D721Med (cell line): ENCODE measurements around the gene ZNF438.
A peak's percentile ranks its signal among the peaks of the same experiment; 100 is the strongest.

Source experiments
- DNase-seq: peaks from one replicate; pipeline ENCODE4 v3.0.0; 2011; ENCODE audit warnings: low spot score; ENCODE audit not compliant: insufficient read length
- FAIRE-seq: peaks from 2 replicates; lab custom pipeline; 2011; peaks lifted over from hg19 to GRCh38; lab: Jason Lieb, UNC
- TF ChIP-seq, protein P1 (sequence below): IDR thresholded peaks from 2 replicates; pipeline ENCODE4 v1.5.1; 2012; ENCODE audit warnings: mild to moderate bottlenecking, control low read depth; ENCODE audit not compliant: insufficient read depth; ENCODE audit errors: missing control alignments

Gene ZNF438

DNA sequence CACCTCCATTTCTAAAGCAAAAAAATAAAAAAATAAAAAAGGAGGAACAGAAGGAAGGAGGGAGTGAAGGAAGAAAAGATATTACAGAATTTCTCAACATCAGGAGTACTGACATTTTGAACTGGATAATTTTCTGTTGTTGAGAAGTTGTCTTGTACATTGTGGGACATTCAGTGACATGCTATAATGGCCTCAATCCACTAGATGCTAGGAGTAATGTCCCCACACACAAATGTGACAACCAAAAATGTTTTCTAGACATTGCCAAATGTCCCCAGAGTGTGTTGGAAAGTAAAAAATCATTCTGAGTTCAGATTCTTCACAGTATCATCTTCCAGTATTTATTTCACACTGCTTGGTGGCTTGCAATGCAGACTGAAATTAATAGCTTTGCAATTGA is 6.5 kb downstream of the ZNF438 start:
- DNase-seq (no peak), FAIRE-seq (peak; percentile 38)
- TF ChIP-seq, protein P1, sequence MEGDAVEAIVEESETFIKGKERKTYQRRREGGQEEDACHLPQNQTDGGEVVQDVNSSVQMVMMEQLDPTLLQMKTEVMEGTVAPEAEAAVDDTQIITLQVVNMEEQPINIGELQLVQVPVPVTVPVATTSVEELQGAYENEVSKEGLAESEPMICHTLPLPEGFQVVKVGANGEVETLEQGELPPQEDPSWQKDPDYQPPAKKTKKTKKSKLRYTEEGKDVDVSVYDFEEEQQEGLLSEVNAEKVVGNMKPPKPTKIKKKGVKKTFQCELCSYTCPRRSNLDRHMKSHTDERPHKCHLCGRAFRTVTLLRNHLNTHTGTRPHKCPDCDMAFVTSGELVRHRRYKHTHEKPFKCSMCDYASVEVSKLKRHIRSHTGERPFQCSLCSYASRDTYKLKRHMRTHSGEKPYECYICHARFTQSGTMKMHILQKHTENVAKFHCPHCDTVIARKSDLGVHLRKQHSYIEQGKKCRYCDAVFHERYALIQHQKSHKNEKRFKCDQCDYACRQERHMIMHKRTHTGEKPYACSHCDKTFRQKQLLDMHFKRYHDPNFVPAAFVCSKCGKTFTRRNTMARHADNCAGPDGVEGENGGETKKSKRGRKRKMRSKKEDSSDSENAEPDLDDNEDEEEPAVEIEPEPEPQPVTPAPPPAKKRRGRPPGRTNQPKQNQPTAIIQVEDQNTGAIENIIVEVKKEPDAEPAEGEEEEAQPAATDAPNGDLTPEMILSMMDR: no peak

DNA sequence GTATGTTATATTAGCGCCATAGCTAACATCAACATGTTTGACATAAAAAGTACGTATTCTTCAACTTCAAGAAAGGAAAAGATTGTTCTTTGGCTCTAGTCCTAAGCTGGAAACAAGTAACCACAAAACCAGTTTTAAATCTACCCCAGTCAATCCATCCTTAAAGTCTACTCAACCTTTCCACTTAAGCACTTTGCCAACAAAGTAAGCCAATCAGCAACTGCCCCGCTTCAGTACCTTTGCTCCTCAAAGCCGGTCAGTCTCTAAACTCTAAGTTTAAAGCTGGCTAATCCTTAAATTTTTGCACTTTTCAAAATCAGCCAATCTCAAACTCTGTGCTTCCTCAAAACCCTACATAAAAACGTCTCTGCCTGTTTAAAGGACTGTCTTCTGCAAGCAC is 8.1 kb downstream of the ZNF438 start:
- FAIRE-seq: peak; percentile 66
- TF ChIP-seq, protein P1: no peak
- no peak for DNase-seq

DNA sequence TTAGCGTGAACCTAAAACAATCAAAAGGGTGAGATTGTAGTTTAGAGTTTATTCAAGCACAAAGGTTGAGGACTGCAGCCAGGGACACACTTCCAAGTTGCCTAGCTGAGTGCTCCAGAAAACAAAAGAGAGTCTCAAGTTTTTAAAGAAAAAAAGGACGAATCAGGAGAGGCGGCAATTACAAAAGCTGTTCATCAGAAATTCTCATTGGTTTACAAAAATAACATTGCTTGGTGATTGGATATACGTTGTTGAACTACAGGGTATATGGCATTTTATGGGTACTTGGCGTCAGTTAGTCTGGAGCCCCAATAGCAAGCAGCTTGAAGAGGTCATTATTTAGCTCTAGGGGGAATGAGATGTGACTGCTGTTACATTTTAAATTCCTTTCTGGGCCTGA is 11.5 kb downstream of the ZNF438 start:
- DNase-seq: no peak
- TF ChIP-seq, protein P1: no peak
- no peak for FAIRE-seq

DNA sequence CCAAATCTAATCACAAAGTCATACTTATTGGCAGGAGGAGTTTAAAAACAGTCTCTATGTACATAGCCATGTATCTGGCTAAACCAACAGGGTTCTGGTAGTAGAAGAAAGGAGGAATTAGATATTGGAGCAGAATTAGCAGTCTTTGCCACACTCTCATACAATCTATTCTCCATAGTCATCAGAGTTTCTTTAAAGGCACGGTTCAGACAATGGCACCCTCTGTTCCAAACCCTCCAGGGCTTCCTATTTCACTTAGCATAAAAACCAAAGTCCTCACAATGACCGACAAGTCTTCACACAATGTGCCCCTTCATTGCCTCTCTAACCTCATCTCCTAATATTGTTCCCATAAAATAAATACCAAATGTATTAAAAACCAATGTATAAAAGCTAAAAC is 12.7 kb downstream of the ZNF438 start:
- FAIRE-seq: peak; percentile 84
- no peak for DNase-seq

DNA sequence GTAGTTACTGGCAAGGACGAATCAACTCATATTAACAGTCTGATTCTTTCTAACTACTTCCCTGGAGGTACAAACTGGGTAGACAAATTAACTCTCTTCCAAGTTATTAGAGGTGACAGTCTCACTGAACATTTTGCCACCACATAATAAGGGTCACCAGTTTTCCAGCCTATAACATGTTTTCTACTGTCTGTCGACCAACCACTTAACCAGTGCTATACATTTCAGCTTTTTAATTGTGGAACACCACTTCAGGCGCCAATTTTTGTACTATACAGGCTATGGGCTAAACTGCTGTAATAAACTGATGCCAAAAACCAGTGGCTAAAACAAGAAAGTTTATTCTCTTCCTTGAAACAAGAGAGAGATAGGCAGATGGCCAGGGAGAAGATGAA is 13.3 kb downstream of the ZNF438 start:
- TF ChIP-seq, protein P1: no peak
- no peak for DNase-seq
- FAIRE-seq: peak; percentile 51

More for the DNA sequence above, 12.7 kb downstream of the ZNF438 start:
- TF ChIP-seq, protein P1: no peak

DNA sequence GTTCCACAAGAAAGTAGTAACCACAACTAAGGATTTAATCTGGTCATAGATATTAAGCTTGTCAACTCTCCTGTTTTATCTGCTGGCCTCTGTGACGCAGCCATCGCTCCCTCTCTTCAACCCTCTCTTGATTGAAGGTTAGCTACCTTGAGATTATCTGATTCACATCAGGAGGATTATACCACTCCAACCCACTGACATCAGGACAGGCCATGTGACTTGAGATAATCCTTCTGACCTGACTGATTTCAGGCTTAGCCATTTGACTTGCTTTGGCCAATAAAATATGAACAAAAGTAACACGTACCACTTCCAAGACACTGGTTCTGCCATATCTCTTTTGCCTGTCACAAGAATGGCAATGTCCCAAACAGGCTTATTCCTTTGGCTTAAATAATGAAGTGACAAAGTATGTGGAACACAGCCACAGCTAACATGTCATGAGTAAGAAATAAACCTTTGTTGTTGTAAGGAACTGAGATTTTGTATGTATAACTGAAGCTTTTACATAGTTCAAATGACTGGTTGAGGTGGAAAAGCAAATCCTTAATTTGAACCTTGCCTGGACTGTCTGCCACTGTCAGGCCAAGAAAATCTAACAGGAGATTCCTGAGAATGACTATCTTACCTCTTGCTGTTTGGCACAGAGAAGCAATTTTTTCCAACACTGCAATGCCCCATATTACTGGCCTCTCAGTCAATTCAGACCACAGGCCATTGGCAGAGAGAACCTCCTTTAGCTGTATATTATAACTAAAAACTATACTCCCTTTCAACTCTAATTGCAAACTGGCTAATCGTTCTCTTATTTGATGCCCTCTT is 13.9 kb downstream of the ZNF438 start:
- peak; percentile 96 for FAIRE-seq

More for the DNA sequence above, 13.9 kb downstream of the ZNF438 start:
- peak; percentile 17 for DNase-seq
- TF ChIP-seq, protein P1: no peak
